ENCODE measurements around the gene PPT2.

The PPT2 gene

GRCh38 chr6:32151863-32152768, 1.8 kb upstream of the PPT2 start, which contains the start of gene PRRT1:
Gene PRRT1, minus strand, starts transcription at chr6:32151939. Its CDS starts 112 bp downstream, at chr6:32151827.
- DNase-seq (ENCODE audit: low read depth) = no peak

GRCh38 chr6:32152769-32153563, 975 bp upstream of the PPT2 start:
- DNase-seq (ENCODE audit: low read depth) = no peak

- DNase-seq (ENCODE audit: low read depth) = peak; percentile 40
These were observed 697 bp downstream of the PPT2 start for GRCh38 chr6:32154514-32155161.

GRCh38 chr6:32156891-32157290, 3.0 kb downstream of the PPT2 start:
- no peak for DNase-seq (ENCODE audit: low read depth)

GRCh38 chr6:32158052-32158451, 4.1 kb downstream of the PPT2 start:
- no peak for DNase-seq (ENCODE audit: low read depth)

GRCh38 chr6:32163559-32164258, 9.8 kb downstream of the PPT2 start:
- no peak for DNase-seq (ENCODE audit: low read depth)

GRCh38 chr6:32164295-32164694, 10.4 kb downstream of the PPT2 start, which contains the start of gene EGFL8:
Gene EGFL8, plus strand, starts transcription at chr6:32164595. Its CDS starts 1,571 bp downstream, at chr6:32166166.
- no peak for DNase-seq (ENCODE audit: low read depth)

GRCh38 chr6:32166411-32167061, 12.6 kb downstream of the PPT2 start:
- DNase-seq (ENCODE audit: low read depth) = no peak

GRCh38 chr6:32167154-32167760, 13.3 kb downstream of the PPT2 start:
- no peak for DNase-seq (ENCODE audit: low read depth)

GRCh38 chr6:32167761-32168262, 13.9 kb downstream of the PPT2 start:
- DNase-seq (ENCODE audit: low read depth) = no peak

GRCh38 chr6:32168350-32168749, 14.4 kb downstream of the PPT2 start:
- DNase-seq (ENCODE audit: low read depth) = no peak

- DNase-seq (ENCODE audit: low read depth) = no peak
These were observed 15.1 kb downstream of the PPT2 start for GRCh38 chr6:32168807-32169591.

GRCh38 chr6:32170294-32170693, 16.4 kb downstream of the PPT2 start:
- no peak for DNase-seq (ENCODE audit: low read depth)

- no peak for DNase-seq (ENCODE audit: low read depth)
These were observed 17.3 kb downstream of the PPT2 start for GRCh38 chr6:32171234-32171633.

GRCh38 chr6:32173051-32173727, 19.2 kb downstream of the PPT2 start:
- no peak for DNase-seq (ENCODE audit: low read depth)

GRCh38 chr6:32174416-32174815, 20.5 kb downstream of the PPT2 start:
- no peak for DNase-seq (ENCODE audit: low read depth)

GRCh38 chr6:32175322-32175710, 21.4 kb downstream of the PPT2 start:
- DNase-seq (ENCODE audit: low read depth) = no peak

- peak; percentile 93 for DNase-seq (ENCODE audit: low read depth)
These were observed 22.0 kb downstream of the PPT2 start, which contains the start of gene AGPAT1 for GRCh38 chr6:32175711-32176475. Gene AGPAT1, minus strand, starts transcription at chr6:32176084. Its CDS starts 4,588 bp downstream, at chr6:32171496.

Measured in activated T-helper 9 cell treated with anti-CD3 and anti-CD28 coated beads, Interleukin-2, amount 50 U/mL, for 16 hours (primary cell).